CD14-positive monocyte (primary cell): Measurements from ENCODE around the gene PRR4. TPM values are rescaled to one million over a fixed set of nuclear protein-coding genes. Genes with fewer than 3 reads are reported as not detected.

Experiments used
- DNase-seq, 3 donors: peaks; one replicate each; pipeline ENCODE4 v3.0.0-alpha.2; 2011 to 2022
- H2AFZ ChIP-seq: 2 replicates; pipeline ENCODE4 v1.6.0; 2012; ENCODE audit warnings: mild to moderate bottlenecking, low read depth, low read length, inconsistent platforms; ENCODE audit not compliant: insufficient read depth, poor library complexity, severe bottlenecking
- H3K27ac ChIP-seq, 2 donors: 1 replicate in 1 of 2; 2 replicates in 1 of 2; pipeline ENCODE4 v1.5.1; 2012 to 2013; ENCODE audit warnings: low read length in 2 of 2, control low read depth in 1 of 2, inconsistent platforms in 1 of 2, low read depth in 1 of 2, mild to moderate bottlenecking in 1 of 2
- H3K27me3 ChIP-seq, 2 donors: one replicate each; pipeline versions ENCODE4 v1.6.0 to v1.6.1; 2011 to 2013; ENCODE audit warnings: low read length in 2 of 2; ENCODE audit not compliant: control insufficient read depth in 2 of 2, insufficient read depth in 2 of 2
- H3K36me3 ChIP-seq, 2 donors: replicated peaks in 1 of 2; 1 replicate in 1 of 2; 2 replicates in 1 of 2; pipeline versions ENCODE4 v1.5.1 to v1.6.1; 2012 to 2013; ENCODE audit warnings: low read length in 2 of 2, control low read depth in 1 of 2, inconsistent platforms in 1 of 2, mild to moderate bottlenecking in 1 of 2; ENCODE audit not compliant: insufficient read depth in 2 of 2, control insufficient read depth in 1 of 2
- H3K4me1 ChIP-seq, 2 donors: 1 replicate in 1 of 2; 2 replicates in 1 of 2; pipeline versions ENCODE4 v1.5.1 to v1.6.1; 2012 to 2013; ENCODE audit warnings: low read length in 2 of 2, control low read depth in 1 of 2, inconsistent platforms in 1 of 2, mild to moderate bottlenecking in 1 of 2, moderate library complexity in 1 of 2; ENCODE audit not compliant: insufficient read depth in 2 of 2, control insufficient read depth in 1 of 2
- H3K4me2 ChIP-seq: replicated peaks from 2 replicates; pipeline ENCODE3; 2012; ENCODE audit warnings: low read length, moderate library complexity, mild to moderate bottlenecking; ENCODE audit not compliant: poor library complexity, severe bottlenecking; ENCODE audit errors: extremely low read depth
- H3K4me3 ChIP-seq, 3 experiments: fragments of 200-600 bp in 1 of 3; sonication (generic) in 1 of 3; replicated peaks in 1 of 3; 1 replicate in 2 of 3; 2 replicates in 1 of 3; pipeline ENCODE4 v1.5.1; 2011 to 2013; ENCODE audit warnings: low read length in 3 of 3, mild to moderate bottlenecking in 3 of 3, control low read depth in 2 of 3, low read depth in 2 of 3, inconsistent platforms in 1 of 3, moderate library complexity in 1 of 3
- H3K79me2 ChIP-seq: 2 replicates; pipeline ENCODE4 v1.6.0; 2012; ENCODE audit warnings: mild to moderate bottlenecking, control low read depth, inconsistent platforms, low read length, moderate library complexity; ENCODE audit not compliant: insufficient read depth
- H3K9ac ChIP-seq: 2 replicates; pipeline ENCODE4 v1.6.0; 2017; ENCODE audit warnings: low read length, mild to moderate bottlenecking; ENCODE audit not compliant: insufficient read depth, poor library complexity, severe bottlenecking
- H3K9me3 ChIP-seq, 2 donors: replicated peaks in 1 of 2; 1 replicate in 1 of 2; 2 replicates in 1 of 2; pipeline versions ENCODE4 v1.5.1 to v1.6.1; 2012 to 2013; ENCODE audit warnings: low read length in 2 of 2, control low read depth in 1 of 2; ENCODE audit not compliant: control insufficient read depth in 1 of 2, insufficient read depth in 1 of 2
- H4K20me1 ChIP-seq: 2 replicates; pipeline ENCODE4 v1.6.0; 2012; ENCODE audit warnings: mild to moderate bottlenecking, low read length, control low read depth, moderate library complexity; ENCODE audit not compliant: insufficient read depth
- H3K27ac Mint-ChIP-seq, 7 donors: one replicate each; pipeline ENCODE4 v1.8.0; 2020; ENCODE audit warnings: mild to moderate bottlenecking in 7 of 7, mixed read lengths in 7 of 7, moderate library complexity in 6 of 7, inconsistent platforms in 2 of 7
- H3K27me3 Mint-ChIP-seq, 3 donors: one replicate each; pipeline ENCODE4 v1.8.0; 2021 to 2022; ENCODE audit warnings: low read depth in 3 of 3, mild to moderate bottlenecking in 3 of 3, mixed read lengths in 3 of 3, moderate library complexity in 3 of 3, inconsistent platforms in 1 of 3
- H3K36me3 Mint-ChIP-seq, 2 donors: one replicate each; pipeline ENCODE4 v1.8.0; 2020; ENCODE audit warnings: mixed read lengths in 2 of 2, inconsistent platforms in 1 of 2, mild to moderate bottlenecking in 1 of 2
- H3K4me1 Mint-ChIP-seq: one replicate; pipeline ENCODE4 v1.8.0; 2020; ENCODE audit warnings: mild to moderate bottlenecking, mixed read lengths
- H3K4me3 Mint-ChIP-seq, 2 donors: one replicate each; pipeline ENCODE4 v1.8.0; 2020; ENCODE audit warnings: mild to moderate bottlenecking in 2 of 2, mixed read lengths in 2 of 2, moderate library complexity in 1 of 2
- H3K9me3 Mint-ChIP-seq, 7 donors: one replicate each; pipeline ENCODE4 v1.8.0; 2020 to 2022; ENCODE audit warnings: mixed read lengths in 7 of 7, mild to moderate bottlenecking in 6 of 7, moderate library complexity in 6 of 7, inconsistent platforms in 2 of 7
- CTCF ChIP-seq: fragments of 200-600 bp; IDR thresholded peaks from one replicate; pipeline ENCODE4 v1.8.0; 2022; ENCODE audit warnings: antibody characterized with exemption, mild to moderate bottlenecking
- WGBS: methylation state at CpG from one replicate; pipeline ENCODE4 v1.1.5; 2013; ENCODE audit warnings: missing lambda C conversion rate; ENCODE audit not compliant: insufficient coverage; 5-methylcytosine and 5-hydroxymethylcytosine counted together
- intact Hi-C, 2 donors: fragments of 100-400 bp; cut with micrococcal nuclease; formaldehyde crosslinking; loops; one replicate each; pipeline versions ENCODE4 v1.15.0 to v1.15.1; 2023
- polyA plus RNA-seq, 3 donors: library from polyadenylated mRNA; depleted of rRNA in 1 of 3; unstranded in 2 of 3; stranded (reverse) in 1 of 3; fragments of 300-500 nt in 2 of 3; fragments of >200 nt in 1 of 3; fragmentation: Illumina TruSeq in 2 of 3; gene quantifications; 1 replicate in 2 of 3; 2 replicates in 1 of 3; pipeline ENCODE4 v1.2.3, GENCODE V29; 2012 to 2021

Gene PRR4
- polyA plus RNA-seq, 3 donors = 1.0 TPM; not detected in 2

DNA sequence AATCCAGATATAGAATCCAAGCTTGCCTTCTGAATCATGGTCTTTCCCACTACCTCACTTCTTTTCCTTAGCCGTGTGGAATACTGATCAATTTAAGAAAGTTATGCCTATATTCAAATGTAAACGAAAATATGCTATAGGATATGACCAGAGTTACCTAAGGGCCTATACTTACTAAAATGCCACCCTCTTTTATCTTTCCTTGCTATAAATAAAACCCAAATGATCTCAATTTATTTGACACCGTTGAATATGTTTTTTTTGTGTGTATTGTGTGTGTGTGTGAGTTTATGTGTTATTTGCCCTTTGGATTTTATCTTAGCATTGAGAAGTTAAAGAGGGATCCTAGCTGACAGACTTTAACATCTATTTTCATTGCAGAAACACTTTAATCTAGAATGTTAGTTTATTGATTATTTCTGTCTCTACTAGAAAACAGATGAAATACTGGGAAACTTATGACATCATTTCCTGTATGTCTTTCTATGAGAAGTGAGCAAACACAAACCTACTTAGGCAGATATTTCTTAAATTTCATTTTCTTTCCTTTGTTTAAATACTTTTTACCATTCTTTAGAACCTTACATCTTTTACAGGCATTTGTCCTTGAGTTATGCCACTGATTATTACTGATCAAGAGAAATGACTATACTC is 37.3 kb downstream of the PRR4 start:
- no peaks in the 10 kb centered on the region for H3K36me3 ChIP-seq
- Mint-ChIP-seq H3K4me3 (no peak overlapping the region), H3K9me3 (peaks cover 2 to 6% (median 2%) of the 10 kb centered on the region in 7 donors), H3K27me3 (peaks cover 0 to 3% (median 3%) of the 10 kb centered on the region in 3 donors), H3K27ac (no peak overlapping the region), H3K36me3 (no peaks in the 10 kb centered on the region), H3K4me1 (no peaks in the 10 kb centered on the region)
- no CpG with 5 or more reads among the region's 3 CpGs for WGBS
- H3K4me2 ChIP-seq = no peak overlapping the region
- H4K20me1 ChIP-seq = no peaks in the 10 kb centered on the region
- no peaks in the 10 kb centered on the region for H3K4me1 ChIP-seq
- TF ChIP-seq CTCF = no peak
- H3K27me3 ChIP-seq = no peaks in the 10 kb centered on the region
- no peak overlapping the region for H3K4me3 ChIP-seq
- intact Hi-C loops = no loop called here
- no peak overlapping the region for H3K27ac ChIP-seq
- no peak overlapping the region for H2AFZ ChIP-seq
- H3K79me2 ChIP-seq = no peaks in the 10 kb centered on the region
- H3K9me3 ChIP-seq = no peaks in the 10 kb centered on the region
- no peak for DNase-seq
- H3K9ac ChIP-seq = no peak overlapping the region

GRCh38 chr12:10810068-10810467 is 39.2 kb downstream of the PRR4 start, which contains the start of gene TAS2R9:
Gene TAS2R9, minus strand, starts transcription at chr12:10810168. Its CDS starts 93 bp downstream, at chr12:10810075.
- Histone ChIP-seq H3K9me3 (no peaks in the 10 kb centered on the region), H3K79me2 (no peaks in the 10 kb centered on the region), H3K27ac (no peak within 1 kb of the TSS), H3K36me3 (no peaks in the 10 kb centered on the region), H2AFZ (no peak within 1 kb of the TSS), H4K20me1 (no peaks in the 10 kb centered on the region), H3K4me3 (no peak within 1 kb of the TSS), H3K4me1 (no peaks in the 10 kb centered on the region), H3K4me2 (no peak within 1 kb of the TSS), H3K9ac (no peak within 1 kb of the TSS), H3K27me3 (no peaks in the 10 kb centered on the region)
- Mint-ChIP-seq H3K27me3 (peaks cover 2 to 3% (median 3%) of the 10 kb centered on the region in 3 donors), H3K4me3 (no peak within 1 kb of the TSS), H3K4me1 (no peaks in the 10 kb centered on the region), H3K9me3 (peaks cover 0 to 2% (median 0%) of the 10 kb centered on the region in 7 donors), H3K36me3 (no peaks in the 10 kb centered on the region), H3K27ac (no peak within 1 kb of the TSS)
- no peak for DNase-seq
- TF ChIP-seq CTCF = no peak
- intact Hi-C loops = no loop called here
